ENCODE measurements around the gene ITGB5.

- TF ChIP-seq CTCF (conservative IDR thresholded peaks at IDR 0.05; ENCODE audit: low read length) (no peak), EZH2phosphoT487 (IDR thresholded peaks at IDR 0.05; ENCODE audit: borderline replicate concordance, low read depth, low read length) (no peak)
Measured at GRCh38 chr3:124818398-124819091, 68.6 kb downstream of the ITGB5 start.
